Natural killer cell (primary cell): ENCODE measurements around the gene STXBP1. TPM values are rescaled to one million over a fixed set of nuclear protein-coding genes. Genes with fewer than 3 reads are reported as not detected.

ENCODE experiments used
- ATAC-seq, 3 donors: fragments of 150-1000 bp in 2 of 3; fragments of 200-7000 bp in 1 of 3; cut with Tn5 transposase; 1 replicate in 1 of 3; 2 replicates in 2 of 3; pipeline ENCODE4 v1.10.0; 2021; ENCODE audit warnings: mild to moderate bottlenecking in 2 of 3, moderate library complexity in 2 of 3
- DNase-seq, 2 donors: peaks; one replicate each; pipeline versions ENCODE4 v3.0.0 to v3.0.0-alpha.2; 2013 to 2021; ENCODE audit warnings: mixed read lengths in 1 of 2
- H3K27ac ChIP-seq: one replicate; pipeline ENCODE4 v1.5.1; 2013; ENCODE audit warnings: mild to moderate bottlenecking, low read length
- H3K27me3 ChIP-seq: one replicate; pipeline ENCODE4 v1.6.1; 2013; ENCODE audit warnings: low read length; ENCODE audit not compliant: control insufficient read depth, insufficient read depth
- H3K36me3 ChIP-seq: one replicate; pipeline ENCODE4 v1.6.1; 2013; ENCODE audit warnings: low read length; ENCODE audit not compliant: control insufficient read depth, insufficient read depth
- H3K4me1 ChIP-seq: one replicate; pipeline ENCODE4 v1.6.1; 2013; ENCODE audit warnings: low read length; ENCODE audit not compliant: control insufficient read depth, insufficient read depth
- H3K4me3 ChIP-seq: one replicate; pipeline ENCODE4 v1.5.1; 2013; ENCODE audit warnings: low read length
- H3K9me3 ChIP-seq: one replicate; pipeline ENCODE4 v1.6.1; 2013; ENCODE audit warnings: low read length; ENCODE audit not compliant: control insufficient read depth, insufficient read depth
- H3K27ac Mint-ChIP-seq, 2 donors: one replicate each; pipeline ENCODE4 v1.8.0; 2022; ENCODE audit warnings: mild to moderate bottlenecking in 2 of 2, mixed read lengths in 2 of 2, moderate library complexity in 1 of 2
- H3K27me3 Mint-ChIP-seq, 2 donors: one replicate each; pipeline ENCODE4 v1.8.0; 2022; ENCODE audit warnings: low read depth in 2 of 2, mixed read lengths in 2 of 2
- H3K36me3 Mint-ChIP-seq: one replicate; pipeline ENCODE4 v1.8.0; 2022; ENCODE audit warnings: mixed read lengths
- H3K4me1 Mint-ChIP-seq, 2 donors: one replicate each; pipeline ENCODE4 v1.8.0; 2022; ENCODE audit warnings: mixed read lengths in 2 of 2
- H3K4me3 Mint-ChIP-seq: one replicate; pipeline ENCODE4 v1.8.0; 2022; ENCODE audit warnings: mild to moderate bottlenecking, moderate library complexity, mixed read lengths
- H3K9me3 Mint-ChIP-seq, 2 donors: one replicate each; pipeline ENCODE4 v1.8.0; 2022; ENCODE audit warnings: mixed read lengths in 2 of 2
- WGBS: methylation state at CpG from one replicate; pipeline ENCODE4 v1.1.7; 2013; ENCODE audit warnings: missing lambda C conversion rate; ENCODE audit not compliant: insufficient coverage; 5-methylcytosine and 5-hydroxymethylcytosine counted together
- intact Hi-C: fragments of 100-400 bp; cut with micrococcal nuclease; formaldehyde crosslinking; loops from one replicate; pipeline ENCODE4 v1.14.2; 2022
- total RNA-seq, 4 donors: library from RNA; stranded (reverse); fragments of 120-200 nt in 1 of 4; gene quantifications; one replicate each; pipeline versions ENCODE4 v1.2.3 to v1.2.4, GENCODE V29; 2013 to 2022
- TF ChIP-seq, protein P1 (sequence below): fragments of 200-600 bp; IDR thresholded peaks from one replicate; pipeline ENCODE4 v1.8.0; 2022; ENCODE audit warnings: antibody characterized with exemption

The STXBP1 gene
- total RNA-seq, 3 donors from 2014 or later (not counting 1 experiment from before 2014, with no cell fraction given) = 0.97 to 1.8 (median 1.6) TPM

GRCh38 chr9:127680846-127681245 lies 68.8 kb downstream of the STXBP1 start:
- no peak overlapping the region for H3K4me3 Mint-ChIP-seq
- WGBS = 81% methylated on average over 9 of the region's 9 CpGs
- Histone ChIP-seq H3K4me3 (no peak overlapping the region), H3K27me3 (no peaks in the 10 kb centered on the region), H3K9me3 (no peaks in the 10 kb centered on the region), H3K36me3 (no peaks in the 10 kb centered on the region), H3K27ac (no peak overlapping the region), H3K4me1 (no peaks in the 10 kb centered on the region)
- intact Hi-C loops = no loop called here
- H3K27me3 Mint-ChIP-seq = no peaks in the 10 kb centered on the region
- TF ChIP-seq, protein P1, sequence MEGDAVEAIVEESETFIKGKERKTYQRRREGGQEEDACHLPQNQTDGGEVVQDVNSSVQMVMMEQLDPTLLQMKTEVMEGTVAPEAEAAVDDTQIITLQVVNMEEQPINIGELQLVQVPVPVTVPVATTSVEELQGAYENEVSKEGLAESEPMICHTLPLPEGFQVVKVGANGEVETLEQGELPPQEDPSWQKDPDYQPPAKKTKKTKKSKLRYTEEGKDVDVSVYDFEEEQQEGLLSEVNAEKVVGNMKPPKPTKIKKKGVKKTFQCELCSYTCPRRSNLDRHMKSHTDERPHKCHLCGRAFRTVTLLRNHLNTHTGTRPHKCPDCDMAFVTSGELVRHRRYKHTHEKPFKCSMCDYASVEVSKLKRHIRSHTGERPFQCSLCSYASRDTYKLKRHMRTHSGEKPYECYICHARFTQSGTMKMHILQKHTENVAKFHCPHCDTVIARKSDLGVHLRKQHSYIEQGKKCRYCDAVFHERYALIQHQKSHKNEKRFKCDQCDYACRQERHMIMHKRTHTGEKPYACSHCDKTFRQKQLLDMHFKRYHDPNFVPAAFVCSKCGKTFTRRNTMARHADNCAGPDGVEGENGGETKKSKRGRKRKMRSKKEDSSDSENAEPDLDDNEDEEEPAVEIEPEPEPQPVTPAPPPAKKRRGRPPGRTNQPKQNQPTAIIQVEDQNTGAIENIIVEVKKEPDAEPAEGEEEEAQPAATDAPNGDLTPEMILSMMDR = no peak
- no peak for ATAC-seq
- DNase-seq = no peak
- H3K4me1 Mint-ChIP-seq = no peaks in the 10 kb centered on the region
- H3K9me3 Mint-ChIP-seq = no peaks in the 10 kb centered on the region
- no peak overlapping the region for H3K27ac Mint-ChIP-seq
- H3K36me3 Mint-ChIP-seq = no peaks in the 10 kb centered on the region

DNA sequence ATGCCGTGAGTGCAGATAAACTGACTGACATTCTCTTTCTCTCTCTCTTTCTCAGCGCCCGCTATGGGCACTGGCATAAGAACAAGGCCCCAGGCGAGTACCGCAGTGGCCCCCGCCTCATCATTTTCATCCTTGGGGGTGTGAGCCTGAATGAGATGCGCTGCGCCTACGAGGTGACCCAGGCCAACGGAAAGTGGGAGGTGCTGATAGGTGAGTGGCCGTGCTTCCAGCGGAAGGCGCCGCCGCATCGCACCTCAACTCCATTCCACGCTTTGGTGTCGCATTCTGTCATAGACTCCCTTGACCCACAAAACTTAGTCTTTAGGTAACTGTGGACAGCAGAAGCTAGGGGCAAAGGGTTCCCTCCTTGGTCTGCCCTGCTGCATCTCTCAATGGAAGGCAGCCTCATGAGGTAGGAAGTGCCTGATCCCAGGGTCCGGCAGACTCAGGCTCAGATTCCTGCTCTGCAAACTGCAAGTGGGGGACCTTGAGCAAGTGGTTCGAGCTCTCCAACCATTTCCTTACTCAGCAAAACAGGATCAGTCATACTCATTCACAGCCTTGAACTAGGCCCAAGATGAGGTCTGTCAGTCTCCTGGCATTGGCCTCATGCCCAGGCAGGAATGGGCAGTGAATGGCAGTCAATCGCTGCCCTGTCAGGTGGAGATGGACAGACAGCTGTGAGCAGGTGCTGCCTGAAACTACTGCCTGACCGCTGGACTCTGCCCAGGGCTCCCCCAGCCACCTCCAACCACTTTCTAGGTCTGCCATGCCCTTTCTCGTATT lies 70.5 kb downstream of the STXBP1 start:
- ATAC-seq (no peak), DNase-seq (no peak)
- no peak overlapping the region for H3K4me3 ChIP-seq
- intact Hi-C loops = no loop called here
- H3K4me1 ChIP-seq = no peaks in the 10 kb centered on the region
- H3K9me3 ChIP-seq = no peaks in the 10 kb centered on the region
- TF ChIP-seq, protein P1 = no peak
- no peak overlapping the region for H3K27ac Mint-ChIP-seq
- H3K27me3 ChIP-seq = no peaks in the 10 kb centered on the region
- WGBS = 95% methylated on average over 22 of the region's 23 CpGs
- H3K9me3 Mint-ChIP-seq = no peaks in the 10 kb centered on the region
- H3K4me1 Mint-ChIP-seq = no peaks in the 10 kb centered on the region
- no peak overlapping the region for H3K4me3 Mint-ChIP-seq
- H3K36me3 ChIP-seq = no peaks in the 10 kb centered on the region
- no peak overlapping the region for H3K27ac ChIP-seq
- no peaks in the 10 kb centered on the region for H3K27me3 Mint-ChIP-seq
- no peaks in the 10 kb centered on the region for H3K36me3 Mint-ChIP-seq

- Mint-ChIP-seq H3K4me1 (no peaks in the 10 kb centered on the region), H3K9me3 (no peaks in the 10 kb centered on the region), H3K4me3 (no peak overlapping the region), H3K27ac (no peak overlapping the region), H3K36me3 (no peaks in the 10 kb centered on the region), H3K27me3 (no peaks in the 10 kb centered on the region)
- Histone ChIP-seq H3K36me3 (no peaks in the 10 kb centered on the region), H3K27ac (no peak overlapping the region), H3K4me3 (no peak overlapping the region), H3K27me3 (no peaks in the 10 kb centered on the region), H3K9me3 (no peaks in the 10 kb centered on the region), H3K4me1 (no peaks in the 10 kb centered on the region)
- 89% methylated on average over 5 of the region's 5 CpGs for WGBS
- DNase-seq (no peak), ATAC-seq (no peak)
- intact Hi-C loops = no loop called here
- TF ChIP-seq, protein P1 = no peak
These were observed 71.6 kb downstream of the STXBP1 start for GRCh38 chr9:127683723-127684122.

DNA sequence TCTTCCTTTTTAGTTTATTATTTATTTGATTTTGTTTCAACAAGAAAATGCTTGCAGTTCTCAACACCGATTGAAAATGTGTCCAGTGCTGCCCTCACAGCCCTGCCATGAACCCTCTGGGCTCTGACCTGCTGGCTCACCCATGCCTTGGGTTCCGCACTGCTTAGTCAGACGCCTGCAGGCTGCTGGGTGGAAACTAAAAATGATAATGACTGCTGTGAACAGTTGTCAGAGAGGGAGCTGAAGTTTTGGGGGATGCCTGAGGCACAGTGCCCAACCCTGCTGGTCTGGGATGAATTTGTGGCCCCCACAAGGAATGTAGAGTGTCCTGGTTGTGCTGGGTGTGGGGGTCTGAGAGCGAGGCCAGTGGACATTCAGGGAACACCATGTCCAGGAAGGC lies 72.5 kb downstream of the STXBP1 start:
- Histone ChIP-seq H3K27ac (no peak overlapping the region), H3K36me3 (no peaks in the 10 kb centered on the region), H3K4me1 (no peaks in the 10 kb centered on the region), H3K27me3 (no peaks in the 10 kb centered on the region), H3K9me3 (no peaks in the 10 kb centered on the region), H3K4me3 (no peak overlapping the region)
- H3K9me3 Mint-ChIP-seq = no peaks in the 10 kb centered on the region
- WGBS = 90% methylated on average over 4 of the region's 4 CpGs
- H3K27ac Mint-ChIP-seq = no peak overlapping the region
- TF ChIP-seq, protein P1 = no peak
- intact Hi-C loops = no loop called here
- ATAC-seq (no peak), DNase-seq (no peak)
- no peaks in the 10 kb centered on the region for H3K36me3 Mint-ChIP-seq
- H3K27me3 Mint-ChIP-seq = no peaks in the 10 kb centered on the region
- no peak overlapping the region for H3K4me3 Mint-ChIP-seq
- no peaks in the 10 kb centered on the region for H3K4me1 Mint-ChIP-seq
